GM12874 (cell line): ENCODE data around the gene FGF19.

Source experiments
- CTCF ChIP-seq: IDR thresholded peaks from 2 replicates; pipeline ENCODE4 v1.5.1; 2011; ENCODE audit warnings: low read depth, mild to moderate bottlenecking, control low read depth, low read length, moderate library complexity; ENCODE audit not compliant: insufficient read depth

The FGF19 gene

GRCh38 chr11:69684651-69685050 is 19.2 kb downstream of the FGF19 start:
- no peak for TF ChIP-seq CTCF

DNA sequence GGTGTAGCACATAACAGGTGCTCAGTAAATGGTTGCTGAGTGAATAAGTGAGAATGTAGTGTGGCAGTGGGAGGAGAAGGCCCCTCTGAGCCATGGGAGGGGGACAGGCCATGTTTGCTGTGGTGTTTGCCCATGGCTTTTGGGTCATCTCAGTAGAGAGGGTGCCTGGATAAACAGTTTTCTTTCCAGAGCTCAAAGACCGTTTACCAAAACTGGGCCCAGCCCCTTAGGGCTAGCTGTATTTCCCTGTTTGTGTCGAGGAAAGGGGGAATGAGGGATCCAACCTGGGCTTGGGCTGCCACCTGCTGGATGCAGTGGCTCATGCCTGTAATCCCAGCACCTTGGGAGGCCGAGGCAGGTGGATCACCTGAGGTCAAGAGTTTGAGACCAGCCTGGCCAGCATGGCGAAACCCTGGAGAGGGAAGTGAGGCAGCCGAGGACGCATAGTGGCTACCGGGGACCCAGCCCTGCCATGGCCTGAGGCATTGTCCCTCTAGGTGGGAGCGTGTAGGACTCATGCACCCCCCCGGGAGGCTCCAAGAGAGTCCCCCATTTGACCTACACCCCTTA is 20.0 kb downstream of the FGF19 start:
- peak; percentile 32; the same call in 1 of the 2 replicates for TF ChIP-seq CTCF

GRCh38 chr11:69682681-69683326 is 21.0 kb downstream of the FGF19 start:
- TF ChIP-seq CTCF, result no peak

DNA sequence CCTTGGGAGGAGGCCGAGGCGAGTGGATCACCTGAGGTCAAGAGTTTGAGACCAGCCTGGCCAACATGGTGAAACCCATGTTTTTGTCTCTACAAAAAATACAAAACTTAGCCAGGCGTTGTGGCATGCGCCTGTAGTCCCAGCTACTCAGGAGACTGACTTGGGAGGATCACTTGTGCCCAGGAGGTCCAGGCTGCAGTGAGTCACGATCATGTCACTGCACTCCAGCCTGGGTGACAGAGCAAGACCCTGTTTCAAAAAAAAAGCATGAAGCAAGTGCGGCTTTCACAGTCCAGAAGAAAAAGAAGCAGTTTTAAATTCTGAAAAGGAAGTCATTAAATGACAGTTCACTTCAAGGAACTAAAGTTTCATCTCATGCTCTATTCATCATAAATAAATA is 21.6 kb downstream of the FGF19 start:
- no peak for TF ChIP-seq CTCF

- TF ChIP-seq CTCF, result no peak
Measured at GRCh38 chr11:69680688-69681087, 23.1 kb downstream of the FGF19 start.

DNA sequence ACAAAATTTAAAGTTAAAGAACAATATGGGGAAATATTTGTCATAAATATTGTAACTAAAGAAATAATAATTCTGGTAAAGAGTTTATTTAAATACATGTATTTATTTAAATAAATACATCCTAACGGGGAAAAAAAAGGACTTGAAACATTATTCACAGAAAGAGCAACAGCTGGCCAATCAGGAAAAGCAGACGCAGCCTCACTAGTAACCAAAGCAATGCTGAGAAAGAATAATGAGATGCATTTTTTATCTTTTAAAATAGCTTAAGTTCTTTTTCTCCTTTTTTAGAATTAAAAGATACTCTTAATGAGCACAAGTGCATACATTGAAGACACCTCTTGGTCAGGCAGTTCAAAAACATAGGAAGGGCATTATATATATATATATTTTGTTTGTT is 26.1 kb downstream of the FGF19 start:
- TF ChIP-seq CTCF, result no peak

DNA sequence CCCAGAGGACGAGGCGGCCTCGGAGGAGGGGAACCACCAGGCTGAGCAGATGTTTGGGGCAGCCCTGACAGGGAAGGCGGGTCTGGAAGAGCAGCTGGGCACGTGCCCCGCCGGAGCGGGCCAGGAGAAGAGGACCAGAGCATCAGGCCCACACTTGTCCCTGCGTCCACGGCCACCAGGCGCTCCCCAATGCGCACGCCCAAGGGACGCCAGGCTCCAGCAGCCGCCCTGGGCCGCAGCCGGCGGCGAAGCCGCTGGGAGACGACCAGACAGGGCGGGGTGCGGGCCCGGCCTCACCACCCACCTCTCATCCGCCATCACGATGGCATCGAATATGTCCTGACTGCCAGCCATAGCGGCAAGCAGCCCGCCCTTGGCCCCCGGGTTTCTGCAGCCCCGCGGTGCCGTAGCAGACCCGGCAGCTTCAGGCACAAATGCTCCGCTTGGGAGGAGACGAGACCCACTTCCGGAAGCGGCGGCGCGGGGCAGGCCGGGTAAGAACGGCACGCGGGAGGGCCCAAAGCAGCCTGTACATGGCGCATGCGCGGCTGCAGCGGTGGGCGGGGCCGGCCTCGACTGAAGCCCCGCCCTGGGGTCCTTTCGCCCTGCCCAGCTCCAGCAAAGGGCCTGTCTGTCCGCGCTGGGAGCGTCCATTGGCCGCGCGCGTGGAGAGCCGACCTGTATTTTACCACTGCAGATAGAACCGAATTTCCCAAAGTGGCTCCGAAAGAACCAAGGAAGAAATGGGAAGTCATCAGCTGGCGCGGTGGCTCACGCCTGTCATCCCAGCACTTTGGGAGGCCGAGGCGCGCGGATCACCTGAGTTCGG is 28.7 kb downstream of the FGF19 start, which contains the start of gene LTO1:
Gene LTO1, minus strand, starts transcription at position 468 of the 829 bp plus-strand sequence. Its CDS starts 114 bp downstream, at position 354.
- no peak for TF ChIP-seq CTCF
